H1 (cell line): ENCODE results near the gene RXRA. TPM values are rescaled to one million over a fixed set of nuclear protein-coding genes. Genes with fewer than 3 reads are reported as not detected.

Source experiments
- CTCF ChIA-PET: fragments of 300-600 bp; sonication (Branson Sonifier 250); formaldehyde crosslinking; loops from one replicate; lab custom pipeline; 2021; ENCODE audit not compliant: partially characterized antibody; lab: Charles Lee
- POLR2A ChIA-PET: fragments of 300-600 bp; sonication (Branson Sonifier 250); formaldehyde crosslinking; loops from one replicate; lab custom pipeline; 2021; ENCODE audit warnings: inconsistent platforms; ENCODE audit not compliant: partially characterized antibody; lab: Charles Lee
- DNase-seq, 2 experiments: peaks; one replicate each; pipeline versions ENCODE4 v3.0.0 to v3.0.0-alpha.2; 2010 to 2022; ENCODE audit warnings: low spot score in 2 of 2, low read depth in 1 of 2, mixed read lengths in 1 of 2
- FAIRE-seq: peaks from 2 replicates; lab custom pipeline; 2011; peaks lifted over from hg19 to GRCh38; lab: Jason Lieb, UNC
- H2AFZ ChIP-seq: 2 replicates; pipeline ENCODE4 v1.8.1; 2012; ENCODE audit warnings: low read length, inconsistent platforms
- H2AK5ac ChIP-seq: 2 replicates; pipeline ENCODE4 v1.6.1; 2013; ENCODE audit warnings: low read depth, low read length
- H2BK120ac ChIP-seq: replicated peaks from 2 replicates; pipeline ENCODE3; 2013; ENCODE audit warnings: low read depth, low read length, inconsistent platforms
- H2BK12ac ChIP-seq: 2 replicates; pipeline ENCODE4 v1.6.1; 2013; ENCODE audit warnings: low read depth, low read length
- H2BK15ac ChIP-seq: 2 replicates; pipeline ENCODE4 v1.6.1; 2013; ENCODE audit warnings: low read length
- H2BK20ac ChIP-seq: 2 replicates; pipeline ENCODE4 v1.6.1; 2013; ENCODE audit warnings: low read length
- H2BK5ac ChIP-seq: 2 replicates; pipeline ENCODE4 v1.6.1; 2013; ENCODE audit warnings: low read depth, low read length
- H3K14ac ChIP-seq: 2 replicates; pipeline ENCODE4 v1.6.1; 2013; ENCODE audit warnings: inconsistent platforms; ENCODE audit not compliant: insufficient read length
- H3K18ac ChIP-seq: 2 replicates; pipeline ENCODE4 v1.6.1; 2013; ENCODE audit warnings: low read length; ENCODE audit errors: extremely low read depth
- H3K23ac ChIP-seq: 2 replicates; pipeline ENCODE4 v1.6.1; 2013; ENCODE audit warnings: inconsistent platforms; ENCODE audit not compliant: insufficient read length
- H3K23me2 ChIP-seq: 2 replicates; pipeline ENCODE4 v1.6.1; 2013; ENCODE audit warnings: low read depth, low read length
- H3K27ac ChIP-seq: 2 replicates; pipeline ENCODE4 v1.6.1; 2011; ENCODE audit warnings: low read depth, low read length, inconsistent platforms
- H3K27me3 ChIP-seq, 4 experiments: replicated peaks in 1 of 4; 1 replicate in 1 of 4; 2 replicates in 3 of 4; pipeline versions ENCODE4 v1.6.1 to v1.8.1; 2011 to 2013; ENCODE audit warnings: low read length in 3 of 4, mild to moderate bottlenecking in 3 of 4, inconsistent platforms in 2 of 4, mixed read lengths in 2 of 4, moderate library complexity in 1 of 4; ENCODE audit not compliant: control insufficient read depth in 3 of 4, insufficient read depth in 3 of 4; ENCODE audit errors: extremely low read depth in 1 of 4
- H3K36me3 ChIP-seq, 4 experiments: 2 replicates each; pipeline versions ENCODE4 v1.6.1 to v1.8.1; 2011 to 2013; ENCODE audit warnings: mild to moderate bottlenecking in 4 of 4, low read length in 3 of 4, moderate library complexity in 2 of 4, control low read depth in 1 of 4, inconsistent platforms in 1 of 4; ENCODE audit not compliant: insufficient read depth in 4 of 4, control insufficient read depth in 2 of 4
- H3K4ac ChIP-seq: replicated peaks from 2 replicates; pipeline ENCODE3; 2013; ENCODE audit warnings: low read length, low read depth, mixed read lengths, inconsistent platforms; ENCODE audit not compliant: insufficient read length
- H3K4me1 ChIP-seq, 4 experiments: replicated peaks in 1 of 4; 1 replicate in 1 of 4; 2 replicates in 3 of 4; pipeline versions ENCODE4 v1.6.1 to v1.8.1; 2011 to 2013; ENCODE audit warnings: low read length in 3 of 4, inconsistent platforms in 2 of 4, mixed read lengths in 1 of 4; ENCODE audit not compliant: insufficient read depth in 4 of 4, control insufficient read depth in 3 of 4
- H3K4me2 ChIP-seq, 2 experiments: 2 replicates each; pipeline versions ENCODE4 v1.6.1 to v1.8.1; 2011 to 2013; ENCODE audit warnings: low read depth in 2 of 2, low read length in 2 of 2, control low read depth in 1 of 2, inconsistent platforms in 1 of 2, mild to moderate bottlenecking in 1 of 2; ENCODE audit not compliant: insufficient read depth in 1 of 2
- H3K4me3 ChIP-seq, 4 experiments: fragments of 200-600, 300-600 bp in 1 of 4; sonication (generic), shearing (Covaris generic), sonication (Bioruptor Twin) in 1 of 4; 2 replicates each; pipeline versions ENCODE4 v1.5.1 to v1.8.1; 2011 to 2016; ENCODE audit warnings: low read length in 4 of 4, low read depth in 3 of 4, control low read depth in 2 of 4, inconsistent platforms in 2 of 4, mild to moderate bottlenecking in 2 of 4, mixed read lengths in 1 of 4, moderate library complexity in 1 of 4; ENCODE audit not compliant: insufficient read depth in 2 of 4; ENCODE audit errors: extremely low read depth in 1 of 4
- H3K56ac ChIP-seq: replicated peaks from 2 replicates; pipeline ENCODE3; 2013; ENCODE audit warnings: low read depth, mild to moderate bottlenecking, mixed read lengths, low read length, inconsistent platforms; ENCODE audit not compliant: insufficient read length
- H3K79me1 ChIP-seq: 2 replicates; pipeline ENCODE4 v1.6.1; 2013; ENCODE audit warnings: low read depth, low read length, control low read depth
- H3K79me2 ChIP-seq, 2 experiments: 2 replicates each; pipeline versions ENCODE4 v1.6.1 to v1.8.1; 2012 to 2013; ENCODE audit warnings: low read length in 2 of 2, mild to moderate bottlenecking in 2 of 2, inconsistent platforms in 1 of 2; ENCODE audit not compliant: insufficient read depth in 2 of 2, control insufficient read depth in 1 of 2
- H3K9ac ChIP-seq, 4 experiments: replicated peaks in 1 of 4; 1 replicate in 1 of 4; 2 replicates in 3 of 4; pipeline versions ENCODE4 v1.6.1 to v1.8.1; 2011 to 2013; ENCODE audit warnings: low read depth in 3 of 4, low read length in 3 of 4, control low read depth in 2 of 4, mild to moderate bottlenecking in 2 of 4, moderate library complexity in 2 of 4, inconsistent platforms in 1 of 4; ENCODE audit errors: extremely low read depth in 1 of 4
- H3K9me3 ChIP-seq, 2 experiments: 2 replicates each; pipeline versions ENCODE4 v1.6.1 to v1.8.1; 2012 to 2013; ENCODE audit warnings: mild to moderate bottlenecking in 2 of 2, moderate library complexity in 2 of 2, control low read depth in 1 of 2, inconsistent platforms in 1 of 2, low read depth in 1 of 2, low read length in 1 of 2, mixed read lengths in 1 of 2; ENCODE audit not compliant: insufficient read depth in 2 of 2
- H4K20me1 ChIP-seq, 2 experiments: replicated peaks in 1 of 2; 2 replicates each; pipeline versions ENCODE3 to v1.8.1; 2011 to 2013; ENCODE audit warnings: inconsistent platforms in 2 of 2, low read length in 2 of 2, mild to moderate bottlenecking in 1 of 2; ENCODE audit not compliant: insufficient read depth in 2 of 2, control insufficient read depth in 1 of 2
- H4K5ac ChIP-seq: 2 replicates; pipeline ENCODE4 v1.6.1; 2013; ENCODE audit warnings: low read length, low read depth, mixed read lengths, inconsistent platforms; ENCODE audit not compliant: insufficient read length
- H4K8ac ChIP-seq: 2 replicates; pipeline ENCODE4 v1.8.0; 2013; ENCODE audit warnings: mild to moderate bottlenecking, moderate library complexity, low read length, inconsistent platforms; ENCODE audit not compliant: insufficient read depth; ENCODE audit errors: extremely low read depth
- H4K91ac ChIP-seq: replicated peaks from 2 replicates; pipeline ENCODE3; 2013; ENCODE audit warnings: low read length, mixed read lengths, inconsistent platforms; ENCODE audit not compliant: insufficient read length
- CBX8 ChIP-seq: fragments of 300-800, 300-1000 bp; sonication (generic); IDR thresholded peaks from 2 replicates; pipeline ENCODE4 v1.7.1; 2016; ENCODE audit warnings: low read depth, low read length, borderline replicate concordance
- CHD1 ChIP-seq: IDR thresholded peaks from 2 replicates; pipeline ENCODE4 v1.6.1; 2012; ENCODE audit warnings: low read depth, low read length, improper control_type of control experiment
- CREB1 ChIP-seq: IDR thresholded peaks from 2 replicates; pipeline ENCODE4 v1.6.1; 2012; ENCODE audit warnings: inconsistent platforms
- EGR1 ChIP-seq: IDR thresholded peaks from 2 replicates; pipeline ENCODE4 v1.6.1; 2011; ENCODE audit warnings: low read depth, low read length, borderline replicate concordance
- EZH2 ChIP-seq: fragments of 200-600 bp; sonication (generic); IDR thresholded peaks from 2 replicates; pipeline ENCODE4 v1.7.1; 2012; ENCODE audit warnings: low read depth, mild to moderate bottlenecking, moderate library complexity, low read length, inconsistent platforms; ENCODE audit not compliant: severe bottlenecking
- JUND ChIP-seq: IDR thresholded peaks from 2 replicates; pipeline ENCODE4 v1.6.1; 2011; ENCODE audit warnings: mild to moderate bottlenecking, improper control_type of control experiment, low read length
- MAX ChIP-seq: IDR thresholded peaks from 2 replicates; pipeline ENCODE4 v1.6.1; 2012; ENCODE audit warnings: inconsistent platforms
- SIX5 ChIP-seq: IDR thresholded peaks from 2 replicates; pipeline ENCODE4 v1.6.1; 2011; ENCODE audit warnings: mild to moderate bottlenecking, low read depth, low read length
- SP2 ChIP-seq: IDR thresholded peaks from 2 replicates; pipeline ENCODE4 v1.6.1; 2012; ENCODE audit warnings: mild to moderate bottlenecking, low read length, inconsistent platforms
- TEAD4 ChIP-seq: IDR thresholded peaks from 2 replicates; pipeline ENCODE4 v1.6.1; 2012; ENCODE audit warnings: low read depth, low read length, inconsistent platforms, mixed read lengths
- WGBS, 2 experiments: shearing (Covaris generic) in 1 of 2; methylation state at CpG; one replicate each; pipeline versions ENCODE4 v1.1.6 to v1.1.7; 2013 to 2015; ENCODE audit warnings: low lambda C conversion rate in 2 of 2, mixed read lengths in 2 of 2, inconsistent platforms in 1 of 2, low coverage in 1 of 2, missing lambda C conversion rate in 1 of 2; ENCODE audit not compliant: insufficient replicate concordance in 2 of 2, insufficient coverage in 1 of 2, insufficient read length in 1 of 2; ENCODE audit errors: extremely low coverage in 1 of 2, missing lambda C conversion rate in 1 of 2; 5-methylcytosine and 5-hydroxymethylcytosine counted together
- polyA plus RNA-seq, 7 experiments: library from polyadenylated mRNA; depleted of rRNA in 3 of 7; stranded (reverse) in 5 of 7; unstranded in 2 of 7; fragments of >200 nt in 5 of 7; fragments of 200-250 nt in 2 of 7; gene quantifications; 1 replicate in 5 of 7; 2 replicates in 1 of 7; 4 replicates in 1 of 7; pipeline versions ENCODE4 v1.2.1 to v1.2.3, GENCODE V29; 2011 to 2013; ENCODE audit warnings: missing spikeins in 2 of 7, mixed read lengths in 2 of 7
- total RNA-seq: library from RNA; stranded (reverse); fragmentation: NEBNext Ultra II Directional; extraction: Animal tissue kit (Norgen Biotek cat#: 25700); gene quantifications from 2 replicates; pipeline ENCODE4 v1.2.1, GENCODE V29; 2021

RXRA gene
- total and polyA plus RNA-seq, 2 of the 8 experiments (the other 6 are each of a cell fraction or from before 2014, with no cell fraction given), result 9.8 to 29.4 TPM

GRCh38 chr9:134424818-134425217 lies 98.6 kb downstream of the RXRA start:
- no peaks in the 10 kb centered on the region for H3K9me3 ChIP-seq
- H3K56ac ChIP-seq, result no peak overlapping the region
- H3K4ac ChIP-seq, result no peak overlapping the region
- no peak overlapping the region for H2BK15ac ChIP-seq
- ChIA-PET CTCF (interaction anchor here (1.9 kb wide), 1 partner anchor 19 kb away, joined by 6 read pairs; no protein-coding TSS in a partner anchor), POLR2A (interaction anchor here (0.9 kb wide), 1 partner anchor 14 kb away, joined by 3 read pairs; no protein-coding TSS in a partner anchor)
- no peak overlapping the region for H3K23ac ChIP-seq
- no peak overlapping the region for H4K5ac ChIP-seq
- no peaks in the 10 kb centered on the region for H3K27me3 ChIP-seq
- FAIRE-seq (no peak), DNase-seq (no peak)
- no peak overlapping the region for H2AK5ac ChIP-seq
- WGBS, 2 experiments, result 97% methylated on average over 5 of the region's 9 CpGs; no CpG with 5 or more reads in 1 of the 2 experiments
- no peak overlapping the region for H2BK20ac ChIP-seq
- peaks cover 0 to 2% (median 0%) of the 10 kb centered on the region in 4 experiments; a peak in 3 of 8 replicates for H3K36me3 ChIP-seq
- H2AFZ ChIP-seq, result no peak overlapping the region
- no peak overlapping the region for H4K8ac ChIP-seq
- no peak overlapping the region for H2BK12ac ChIP-seq
- no peaks in the 10 kb centered on the region for H3K79me2 ChIP-seq
- H3K79me1 ChIP-seq, result no peaks in the 10 kb centered on the region
- no peak overlapping the region for H2BK120ac ChIP-seq
- no peak overlapping the region for H3K4me2 ChIP-seq
- H3K18ac ChIP-seq, result no peak overlapping the region
- no peaks in the 10 kb centered on the region for H3K23me2 ChIP-seq
- H3K9ac ChIP-seq, result no peak overlapping the region
- H2BK5ac ChIP-seq, result no peak overlapping the region
- peaks cover 2 to 3% of the 10 kb centered on the region in 2 experiments for H4K20me1 ChIP-seq
- H3K14ac ChIP-seq, result no peak overlapping the region
- no peaks in the 10 kb centered on the region; a peak in 1 of 7 replicates for H3K4me1 ChIP-seq
- H3K4me3 ChIP-seq, result no peak overlapping the region
- H4K91ac ChIP-seq, result no peak overlapping the region
- no peak overlapping the region for H3K27ac ChIP-seq
- TF ChIP-seq CHD1 (no peak), EZH2 (no peak), SP2 (no peak), TEAD4 (no peak), JUND (no peak), MAX (no peak), CREB1 (no peak), EGR1 (no peak), CBX8 (no peak), SIX5 (no peak)
